MV-4-11 (cell line): Measurements from ENCODE around the gene FRS2.
"Not testable (repeated sequence)": the region's sequence is repeated elsewhere in the genome, so short reads cannot be mapped to it uniquely, and the experiment has no call there.

ENCODE experiments used
- DNase-seq: peaks from one replicate; lab custom pipeline; 2025; lab: John Stamatoyannopoulos, UW

The FRS2 gene, protein sequence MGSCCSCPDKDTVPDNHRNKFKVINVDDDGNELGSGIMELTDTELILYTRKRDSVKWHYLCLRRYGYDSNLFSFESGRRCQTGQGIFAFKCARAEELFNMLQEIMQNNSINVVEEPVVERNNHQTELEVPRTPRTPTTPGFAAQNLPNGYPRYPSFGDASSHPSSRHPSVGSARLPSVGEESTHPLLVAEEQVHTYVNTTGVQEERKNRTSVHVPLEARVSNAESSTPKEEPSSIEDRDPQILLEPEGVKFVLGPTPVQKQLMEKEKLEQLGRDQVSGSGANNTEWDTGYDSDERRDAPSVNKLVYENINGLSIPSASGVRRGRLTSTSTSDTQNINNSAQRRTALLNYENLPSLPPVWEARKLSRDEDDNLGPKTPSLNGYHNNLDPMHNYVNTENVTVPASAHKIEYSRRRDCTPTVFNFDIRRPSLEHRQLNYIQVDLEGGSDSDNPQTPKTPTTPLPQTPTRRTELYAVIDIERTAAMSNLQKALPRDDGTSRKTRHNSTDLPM

DNA sequence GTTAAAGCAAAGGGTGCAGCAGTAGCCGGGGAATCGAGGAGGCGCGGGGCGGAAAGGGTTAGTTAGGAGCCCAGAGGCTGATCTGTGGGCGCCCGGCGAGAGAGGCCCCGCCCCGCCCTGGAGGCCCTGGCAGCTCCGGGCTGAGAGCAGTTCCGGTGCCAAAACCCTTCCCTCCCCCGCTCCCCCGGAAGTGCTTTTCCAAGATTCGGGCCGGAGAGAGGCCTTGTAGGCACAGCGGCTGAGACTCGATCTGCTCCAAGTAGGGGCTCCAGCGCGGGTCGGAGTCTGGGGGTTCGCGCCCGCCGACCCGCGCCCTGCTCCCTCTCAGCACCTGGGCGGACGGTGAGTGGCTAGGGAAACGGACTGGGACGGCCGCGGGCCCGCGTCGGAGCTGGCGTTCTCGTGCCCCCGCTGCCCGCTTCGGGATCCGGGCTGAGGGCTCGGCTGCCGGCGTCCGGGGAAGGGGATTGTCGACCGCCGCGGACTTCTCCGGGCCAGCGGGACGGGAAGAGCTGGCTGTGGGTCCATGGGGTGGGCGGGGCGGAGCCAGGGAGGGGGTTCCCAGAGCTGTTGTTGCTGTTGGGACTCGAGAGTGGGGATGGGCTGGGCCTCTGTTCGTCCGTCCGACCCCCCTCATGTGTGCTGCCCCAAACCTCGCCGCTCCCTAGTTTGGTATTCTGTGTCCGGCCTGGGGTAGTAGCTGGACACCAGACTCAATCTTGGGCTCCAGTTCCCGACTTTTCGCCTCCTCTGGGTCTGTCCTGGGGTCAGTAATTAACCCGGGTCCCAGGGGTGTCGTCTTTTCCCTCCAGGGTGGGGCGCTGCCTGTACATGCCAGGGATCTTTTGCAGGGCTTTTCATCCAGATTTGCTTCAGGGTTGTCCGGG, at the start of gene FRS2:
Gene FRS2, plus strand, starts transcription at position 200 of the 887 bp plus-strand sequence. CDS start 98,643 bp downstream, outside the sequence.
- DNase-seq: peak; percentile 88

DNA sequence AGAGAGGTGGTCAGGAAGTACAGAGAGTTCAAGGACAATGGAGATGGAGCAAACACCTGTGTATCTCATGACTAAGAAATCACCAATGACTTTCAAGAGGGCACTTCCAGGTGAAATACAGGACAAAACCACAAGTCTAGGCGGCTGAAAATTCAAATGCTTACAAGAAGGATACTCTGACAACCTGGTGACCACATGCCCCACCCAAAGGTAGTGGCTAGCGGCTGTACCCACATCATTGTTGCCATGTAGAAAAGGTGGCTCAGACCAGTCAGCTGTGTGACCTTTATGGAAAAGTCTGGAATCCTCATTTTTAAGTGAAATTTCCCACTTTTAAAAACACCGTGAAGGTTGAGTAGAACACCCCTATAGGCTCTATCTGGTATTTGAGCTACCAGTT, 48.6 kb upstream of the FRS2 start:
- DNase-seq: no peak

DNA sequence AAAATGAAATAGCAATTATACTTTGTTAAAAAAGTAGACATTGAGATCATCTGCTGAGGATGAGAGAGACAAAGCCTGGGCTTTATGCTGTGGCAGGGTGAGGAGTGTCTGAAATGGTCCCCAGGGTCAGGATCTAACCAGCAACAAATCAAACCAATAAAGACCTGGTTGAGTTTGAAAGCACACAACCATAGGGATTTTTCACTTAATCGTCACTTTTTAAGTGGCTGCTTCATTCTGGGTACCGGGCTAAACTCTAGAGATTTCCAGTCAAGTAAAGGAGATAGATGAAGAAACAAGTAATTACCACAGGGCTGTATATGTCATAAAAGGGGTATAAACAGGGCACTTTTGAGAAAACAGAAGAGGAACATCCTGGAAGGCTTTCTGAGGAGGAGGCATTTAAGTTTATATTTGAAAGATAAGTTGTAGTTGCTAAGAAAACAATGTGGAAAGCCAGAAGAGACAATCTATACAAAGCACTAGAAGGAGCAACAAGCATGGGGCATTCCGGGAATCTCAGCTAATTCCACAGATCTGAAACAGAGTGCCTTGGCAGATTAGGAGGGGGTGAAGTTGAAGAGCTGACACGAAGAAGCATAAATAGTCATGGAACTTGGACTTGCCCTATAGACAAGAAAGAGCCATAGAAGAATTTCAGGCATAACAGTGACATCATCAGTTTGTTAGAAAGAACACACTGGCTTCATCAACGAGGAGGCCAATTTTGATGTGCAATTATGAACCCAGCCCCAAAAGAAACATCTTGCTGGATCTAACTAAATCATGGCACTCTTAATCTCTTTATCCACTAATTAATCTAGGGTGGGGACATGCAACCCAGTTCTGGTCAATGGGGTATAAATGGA, 46.9 kb upstream of the FRS2 start:
- no peak for DNase-seq

DNA sequence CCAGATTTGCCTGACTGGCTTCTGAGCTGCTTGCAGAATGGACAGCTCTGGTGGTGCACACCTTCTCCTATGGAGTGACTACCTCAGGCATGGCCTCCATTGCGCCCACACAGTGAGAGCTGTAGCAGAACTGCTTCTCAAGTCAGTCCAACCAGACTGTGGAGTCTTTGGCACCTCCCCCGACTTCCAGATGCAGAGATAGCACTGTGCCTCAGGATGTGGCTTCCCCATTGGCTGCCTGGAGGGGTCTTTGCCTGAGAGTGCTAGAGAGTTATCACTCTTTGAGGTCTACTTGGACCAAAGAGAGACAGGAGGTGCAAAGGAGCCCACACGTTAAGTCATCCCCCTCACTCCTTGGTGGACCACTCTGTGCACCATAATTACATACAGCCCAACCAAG, 44.8 kb upstream of the FRS2 start:
- DNase-seq: no peak

DNA sequence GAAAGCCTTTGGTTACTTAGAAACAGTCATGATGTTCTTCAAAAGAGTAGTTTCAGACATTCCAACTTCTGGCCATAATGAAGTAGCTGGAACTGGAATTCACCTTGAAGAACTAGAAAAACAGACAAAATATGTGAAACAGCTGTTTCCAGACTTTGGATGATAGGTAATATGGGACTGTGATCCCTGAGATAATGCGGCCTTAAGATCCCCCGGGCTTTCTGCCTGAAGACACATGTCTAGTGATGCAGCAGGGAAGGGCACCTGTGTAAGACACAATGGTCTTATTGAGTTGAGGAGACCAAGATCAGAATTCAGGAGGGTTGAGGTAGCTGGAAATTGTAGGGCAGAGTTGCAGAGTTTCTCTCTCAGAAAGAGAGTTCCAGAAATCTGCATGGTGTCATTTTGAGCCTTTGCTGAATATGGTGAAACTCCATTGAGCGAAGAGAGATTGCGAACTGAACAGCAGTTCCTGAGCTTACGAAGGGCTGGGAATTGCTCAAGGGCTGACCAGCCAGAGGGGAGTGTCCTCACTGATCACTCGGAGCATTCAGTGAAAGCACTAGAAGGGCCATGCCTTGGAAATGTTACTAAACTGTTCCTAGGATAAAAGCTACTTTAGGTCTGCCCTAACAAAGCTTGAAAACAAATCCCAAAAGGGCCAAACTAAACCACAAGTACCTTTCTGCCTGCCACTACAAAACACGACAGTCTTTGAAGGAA, 41.7 kb upstream of the FRS2 start:
- DNase-seq: no peak

DNA sequence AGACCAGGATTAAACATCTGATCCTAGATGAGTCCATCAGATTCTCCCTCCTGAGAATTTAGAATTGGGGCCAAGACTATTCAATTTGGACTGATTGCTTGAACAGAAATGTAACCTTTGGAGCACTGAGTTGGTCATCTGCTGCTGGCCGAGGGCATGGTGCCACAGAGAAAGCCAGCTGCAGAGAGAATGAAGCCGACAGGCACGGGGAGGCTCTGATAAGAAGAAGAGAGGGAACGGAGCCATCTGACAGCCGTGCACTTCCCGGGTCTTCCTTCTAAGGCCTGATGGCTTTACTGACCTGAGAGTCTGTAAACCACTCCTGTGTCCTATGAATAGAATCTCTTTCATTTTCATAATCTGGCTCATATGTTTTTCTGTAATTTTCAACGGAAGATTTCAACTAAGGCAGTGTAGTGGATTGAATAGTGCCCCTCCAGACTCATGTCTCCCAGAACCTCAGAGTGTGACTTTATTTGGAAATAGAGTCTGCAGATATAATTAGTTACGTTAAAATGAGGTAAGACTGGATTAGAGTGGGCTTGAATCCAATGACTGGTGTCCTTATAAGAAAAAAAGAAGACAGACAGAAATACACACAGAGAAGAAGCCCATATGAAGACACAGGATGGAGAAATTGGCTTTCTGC, 39.1 kb upstream of the FRS2 start:
- no peak for DNase-seq

DNA sequence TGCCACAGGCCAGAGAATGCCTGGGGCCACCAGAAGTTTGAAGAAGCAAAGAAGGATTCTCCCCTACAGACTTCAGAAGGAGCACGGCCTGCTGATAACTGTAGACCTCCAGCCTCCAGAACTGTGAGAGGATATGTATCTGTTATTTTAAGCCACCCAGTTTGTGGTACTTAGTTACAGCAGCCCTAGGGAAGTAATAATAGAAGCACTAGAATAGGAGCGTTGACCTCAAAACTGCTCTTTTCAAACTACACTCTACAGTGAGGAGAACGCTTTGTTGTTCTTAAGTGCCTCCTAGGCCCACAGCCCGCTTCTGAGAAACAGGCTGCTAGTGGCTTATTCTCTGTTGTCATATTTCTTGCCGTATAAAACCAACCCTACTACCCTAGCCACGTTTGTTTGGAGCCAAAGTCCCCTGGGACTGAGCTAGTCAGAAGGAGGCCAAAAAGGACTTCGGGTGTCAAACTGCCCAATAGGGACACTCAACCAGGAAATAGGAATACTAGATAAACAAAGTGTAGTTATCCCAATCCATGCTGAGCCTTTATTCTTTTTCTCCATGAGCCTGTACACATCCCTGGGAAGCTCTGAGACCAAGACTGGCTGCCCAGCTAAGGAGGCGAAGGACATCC, 38.5 kb upstream of the FRS2 start:
- DNase-seq: peak; percentile 23

DNA sequence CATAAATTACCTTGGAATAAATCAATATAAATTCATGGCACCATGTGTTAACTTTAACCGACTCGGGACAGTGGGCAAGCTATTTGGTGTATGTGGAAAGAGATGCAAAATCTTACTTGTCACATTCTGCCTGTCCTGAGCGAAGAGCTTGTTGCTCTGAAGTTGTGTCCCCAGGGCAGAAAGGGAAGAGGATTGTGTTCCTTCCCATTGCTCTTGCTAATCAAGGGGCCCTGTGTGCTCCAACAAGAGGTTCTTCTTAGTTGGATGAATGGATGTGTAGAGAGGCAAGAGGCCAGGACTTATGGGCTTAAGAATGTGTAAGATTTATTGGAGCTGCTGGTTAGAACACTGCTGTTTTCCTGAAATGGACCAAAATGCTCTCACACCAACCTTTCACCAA, 36.5 kb upstream of the FRS2 start:
- DNase-seq: no peak

DNA sequence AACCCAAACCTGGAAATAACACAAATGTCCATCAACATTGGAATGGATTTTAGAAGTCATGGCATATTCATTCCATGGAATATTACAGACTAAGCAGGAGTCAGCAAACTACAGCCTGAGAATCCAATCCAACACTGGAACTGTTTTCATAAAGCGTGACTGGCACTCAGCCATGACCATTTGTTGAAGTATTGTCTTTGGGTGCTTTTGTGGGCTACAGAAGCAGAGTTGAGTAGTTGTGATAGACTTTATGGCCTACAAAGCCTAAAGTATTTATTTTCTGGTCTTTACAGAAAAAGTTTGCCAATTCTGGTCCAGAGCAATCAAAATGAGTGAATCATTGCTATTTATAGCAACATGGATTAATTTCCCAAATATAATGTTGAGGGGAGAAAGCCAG, 34.5 kb upstream of the FRS2 start:
- no peak for DNase-seq

DNA sequence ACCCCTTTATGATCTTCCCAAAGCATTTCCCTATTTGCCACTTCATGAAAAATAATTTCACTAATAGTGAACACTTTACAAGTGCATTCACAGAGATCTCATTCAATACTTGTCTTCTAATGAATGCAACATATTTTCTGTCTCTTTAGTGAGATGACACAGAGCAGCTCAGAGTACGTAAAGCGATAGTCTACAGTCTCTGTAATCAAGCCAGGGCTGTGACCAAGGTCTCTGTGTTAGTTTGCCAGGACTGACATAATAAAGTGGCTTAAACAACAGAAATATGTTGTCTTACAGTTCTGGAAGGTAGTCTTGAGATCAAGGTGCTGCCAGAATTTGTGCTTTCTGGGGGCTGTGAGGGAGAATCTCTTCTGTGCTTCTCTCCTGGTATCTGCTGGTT, 33.1 kb upstream of the FRS2 start:
- no peak for DNase-seq

DNA sequence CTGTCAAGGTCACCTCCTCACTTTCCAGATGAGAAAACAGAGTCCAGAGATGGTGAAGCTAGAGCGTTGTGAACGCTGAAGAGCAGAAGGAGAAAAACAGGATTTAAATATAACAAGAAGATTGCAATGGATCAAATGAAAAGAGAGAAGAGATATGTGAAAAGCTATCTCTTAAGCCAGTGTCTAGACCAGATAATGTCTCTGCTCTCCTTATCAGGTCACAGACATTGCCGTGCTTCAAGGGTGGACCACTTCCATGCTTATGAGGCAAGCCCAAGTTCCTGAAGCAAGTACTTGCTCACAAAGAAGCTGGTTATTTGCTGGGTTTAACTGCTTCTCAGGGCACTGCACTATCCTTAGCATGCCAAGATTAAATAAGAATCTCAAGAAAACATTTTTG, 31.6 kb upstream of the FRS2 start:
- DNase-seq: no peak

DNA sequence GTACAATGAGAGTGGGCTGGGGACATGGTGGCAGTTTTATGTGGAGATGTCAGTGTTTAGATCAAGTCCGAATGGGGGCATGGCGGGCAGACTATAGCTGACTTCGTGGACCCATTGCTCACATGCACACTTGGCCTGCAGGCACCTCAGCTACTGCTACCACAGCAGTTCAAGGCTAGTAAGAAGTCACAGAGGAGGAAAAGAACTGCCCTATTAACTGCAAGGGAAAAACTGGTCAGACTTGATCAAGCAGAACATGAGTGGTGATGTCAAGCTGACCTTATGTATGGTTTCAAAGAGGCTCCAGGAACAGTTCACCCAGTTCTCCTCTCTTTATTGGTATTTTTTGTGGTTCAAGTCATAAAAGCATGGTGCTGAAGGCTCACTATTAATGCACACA, 30.2 kb upstream of the FRS2 start:
- DNase-seq: no peak

DNA sequence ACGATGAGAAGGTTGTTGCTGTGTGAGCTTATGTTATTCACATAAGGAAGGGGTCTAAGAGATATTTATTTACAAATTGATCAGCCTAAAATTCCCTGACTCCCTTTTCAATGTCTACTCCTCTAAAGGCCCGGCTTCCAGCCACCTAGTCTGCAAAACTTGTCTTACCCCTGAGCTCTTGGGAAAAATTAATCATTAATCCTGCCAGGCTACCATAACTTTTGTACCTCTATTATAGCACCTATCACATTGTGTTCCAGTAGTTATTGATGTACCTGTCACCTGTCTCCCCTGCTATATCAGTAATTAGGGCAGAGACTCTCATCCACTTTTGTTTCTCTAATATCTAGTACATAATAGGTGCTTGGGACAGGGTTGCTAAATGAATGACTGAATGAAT, 29.3 kb upstream of the FRS2 start:
- no peak for DNase-seq

DNA sequence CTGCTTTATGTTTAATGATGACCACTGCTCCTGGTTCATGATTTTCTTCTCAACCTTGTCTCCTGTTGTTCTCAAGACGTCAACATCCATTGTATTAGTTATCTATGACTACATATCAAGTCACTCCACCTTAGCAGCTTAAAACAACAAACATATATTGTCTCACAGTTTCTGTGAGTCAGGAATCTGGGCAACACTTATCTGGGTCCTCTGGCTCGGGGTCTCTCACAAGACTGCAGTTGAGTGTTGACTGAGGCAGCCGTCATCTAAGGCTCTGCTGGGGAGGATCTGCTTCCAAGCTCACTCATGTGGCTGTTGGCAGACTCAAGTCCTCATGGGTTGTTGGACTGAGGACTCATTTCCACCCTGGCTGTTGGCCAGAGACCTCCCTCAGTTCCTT, 27.3 kb upstream of the FRS2 start:
- DNase-seq: no peak

DNA sequence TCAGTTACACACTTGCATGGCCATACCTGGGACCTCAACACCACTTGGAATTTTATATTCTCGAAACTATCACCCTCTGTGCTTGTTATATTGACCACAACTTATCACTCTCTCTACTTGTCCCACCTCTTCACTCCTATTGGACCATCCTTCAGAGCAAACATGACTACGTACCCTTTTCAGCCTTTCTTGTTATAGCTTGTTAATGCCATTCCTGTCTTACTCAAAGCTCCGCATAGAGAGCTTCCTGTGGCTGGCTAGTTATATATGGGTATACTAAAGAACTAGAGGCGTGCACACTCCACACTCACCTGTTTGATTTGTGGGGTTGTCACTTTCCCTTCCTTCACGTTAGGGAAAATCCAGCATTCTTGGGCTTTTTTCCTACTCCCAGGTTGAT, 26.3 kb upstream of the FRS2 start:
- DNase-seq: no peak

DNA sequence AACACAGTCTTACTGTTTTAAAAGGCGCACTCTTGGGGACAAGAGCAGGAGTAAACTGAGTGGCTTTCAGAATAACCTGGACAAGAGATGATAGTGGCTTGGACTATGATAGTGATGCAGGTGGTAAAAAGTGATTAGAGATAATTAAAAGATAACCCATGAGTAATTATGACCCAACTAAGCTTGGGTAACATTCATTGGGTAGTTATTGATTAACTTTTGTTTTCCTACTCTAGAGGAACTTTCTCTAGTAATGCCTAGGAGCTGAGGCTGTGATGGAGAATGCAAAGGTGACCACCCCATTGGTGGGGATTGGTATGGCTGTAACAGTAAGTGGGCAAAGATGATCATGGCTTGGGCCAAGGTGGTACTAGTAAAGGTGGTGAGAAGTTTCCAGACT, 22.3 kb upstream of the FRS2 start:
- no peak for DNase-seq

DNA sequence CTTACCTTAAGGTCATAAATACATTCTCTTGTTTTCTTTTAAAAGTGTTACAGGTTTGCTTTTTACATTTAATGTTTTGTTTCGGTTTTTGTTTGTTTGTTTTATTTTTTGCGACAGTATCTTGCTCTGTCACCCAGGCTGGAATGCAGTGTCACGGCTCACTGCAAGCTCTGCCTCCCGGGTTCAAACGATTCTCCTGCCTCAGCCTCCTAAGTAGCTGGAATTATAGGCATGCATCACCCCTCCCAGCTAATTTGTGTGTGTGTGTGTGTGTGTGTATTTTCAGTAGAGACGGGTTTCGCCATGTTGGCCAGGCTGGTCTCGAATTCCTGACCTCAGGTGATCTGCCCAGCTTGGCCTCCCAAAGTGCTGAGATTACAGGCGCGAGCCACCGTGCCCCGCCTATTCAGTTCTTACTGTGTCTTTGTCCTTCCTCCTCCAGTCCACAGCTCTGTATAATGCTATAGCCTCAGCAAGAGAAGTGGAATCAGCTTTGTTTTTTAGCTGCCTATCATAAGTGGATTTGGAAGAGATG, 17.5 kb upstream of the FRS2 start:
- not testable (repeated sequence) for DNase-seq

DNA sequence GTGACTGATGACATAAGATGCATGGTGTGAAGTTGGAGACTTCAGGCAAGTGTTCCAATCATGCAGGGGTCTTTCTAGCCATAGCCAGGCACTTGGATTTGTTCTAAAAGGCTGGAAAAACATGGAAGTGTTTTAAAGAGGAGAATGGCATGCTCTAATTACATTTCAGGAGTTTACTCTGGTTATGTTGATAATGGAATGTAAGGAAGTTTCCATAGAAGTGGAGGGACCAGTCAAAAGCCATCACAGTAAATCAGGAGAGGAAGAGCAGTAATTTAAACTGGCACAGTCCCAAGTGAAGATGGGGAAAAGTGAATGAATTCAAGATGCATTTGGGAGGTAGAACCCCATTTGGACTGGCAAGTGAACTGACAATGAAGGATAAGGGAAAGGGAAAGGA, 13.9 kb upstream of the FRS2 start:
- no peak for DNase-seq

DNA sequence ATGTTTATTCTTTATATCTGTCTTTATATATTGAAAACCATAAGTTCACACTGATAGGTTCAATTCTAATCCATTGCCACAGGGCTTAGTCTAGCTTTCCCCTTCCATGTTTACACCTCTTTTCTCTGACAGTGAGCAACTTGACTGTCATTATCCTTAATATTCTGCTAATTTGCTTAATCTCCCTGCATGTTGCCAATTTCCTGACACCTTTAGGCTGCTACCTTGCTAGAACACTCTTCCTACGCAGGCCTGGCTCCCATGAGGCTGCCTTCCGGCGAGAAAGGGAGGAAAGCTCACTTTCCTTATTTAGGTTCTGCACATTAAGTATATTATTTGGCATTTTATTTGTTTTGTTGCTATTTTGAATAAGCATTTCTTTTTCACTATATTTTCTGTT, 12.8 kb upstream of the FRS2 start:
- no peak for DNase-seq

DNA sequence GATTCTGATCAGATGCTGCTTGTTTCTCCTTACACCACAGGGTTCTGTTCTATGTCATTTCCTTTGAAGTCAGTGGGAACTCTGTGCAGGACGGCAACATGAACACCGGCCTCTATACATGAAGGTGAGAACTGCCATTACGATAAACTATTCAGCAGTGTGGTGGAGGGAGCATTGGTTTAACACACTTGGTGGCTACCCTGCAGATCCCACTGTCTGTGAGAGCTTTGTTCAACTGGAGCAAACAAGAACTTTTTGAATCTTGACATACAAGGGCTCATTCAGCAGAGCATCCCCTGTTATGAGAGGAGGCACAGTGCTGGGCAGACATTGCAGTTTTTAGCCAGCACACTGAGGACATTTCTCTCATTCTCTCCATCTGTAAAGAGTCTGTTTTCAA, 10.7 kb upstream of the FRS2 start:
- DNase-seq: no peak
